Measurements from ENCODE around the gene MPIG6B.

GRCh38 chr6:31744422-31744821 lies 21.2 kb downstream of the MPIG6B start:
- TF ChIP-seq POLR2AphosphoS5 (IDR thresholded peaks at IDR 0.05; ENCODE audit: low read depth, low read length) (no peak), POLR2A (IDR thresholded peaks at IDR 0.05; ENCODE audit: low read depth, low read length) (no peak), POU2F2 (IDR thresholded peaks at IDR 0.05; ENCODE audit: low read depth, low read length) (no peak), PAX5 (IDR thresholded peaks at IDR 0.05; ENCODE audit: insufficient read depth, low read length, severe bottlenecking) (no peak), TAF1 (IDR thresholded peaks at IDR 0.05; ENCODE audit: low read depth, low read length) (no peak), SPI1 (IDR thresholded peaks at IDR 0.05; ENCODE audit: low read depth, low read length) (no peak)
